HepG2 (cell line): Measurements from ENCODE around the gene VARS1. TPM values are rescaled to one million over a fixed set of nuclear protein-coding genes. Genes with fewer than 3 reads are reported as not detected.

Experiments used
- AKAP8 ChIP-seq: sonication (generic); formaldehyde crosslinking; IDR thresholded peaks from 2 replicates; pipeline ENCODE4 v1.5.1; 2020; ENCODE audit warnings: mild to moderate bottlenecking, missing genetic modification reagents
- CENPBD1 ChIP-seq: sonication (generic); formaldehyde crosslinking; IDR thresholded peaks from 2 replicates; pipeline ENCODE4 v1.8.0; 2022; ENCODE audit warnings: missing genetic modification reagents, low read depth, mild to moderate bottlenecking, borderline replicate concordance
- CERS6 ChIP-seq: sonication (generic); formaldehyde crosslinking; IDR thresholded peaks from 2 replicates; pipeline ENCODE4 v1.5.0; 2020; ENCODE audit warnings: missing genetic modification reagents
- CSRNP1 ChIP-seq: sonication (generic); formaldehyde crosslinking; IDR thresholded peaks from 2 replicates; pipeline ENCODE4 v1.8.1; 2023; ENCODE audit warnings: mild to moderate bottlenecking, missing genetic modification reagents
- DMTF1 ChIP-seq: sonication (generic); formaldehyde crosslinking; IDR thresholded peaks from 2 replicates; pipeline ENCODE4 v1.4.0; 2020; ENCODE audit warnings: mild to moderate bottlenecking, missing genetic modification reagents
- HNRNPUL1 ChIP-seq: fragments of 200-400 bp; formaldehyde crosslinking; IDR thresholded peaks from 2 replicates; pipeline ENCODE4 v1.6.1; 2017; ENCODE audit warnings: low read depth, mild to moderate bottlenecking, low read length, moderate library complexity
- KDM2A ChIP-seq: sonication (generic); formaldehyde crosslinking; IDR thresholded peaks from 2 replicates; pipeline ENCODE4 v1.4.0; 2020; ENCODE audit warnings: low read depth, missing genetic modification reagents, borderline replicate concordance
- MED1 ChIP-seq: sonication (generic); formaldehyde crosslinking; IDR thresholded peaks from 2 replicates; pipeline ENCODE4 v1.4.0; 2020; ENCODE audit warnings: missing genetic modification reagents
- NFRKB ChIP-seq: fragments of 450-650 bp; IDR thresholded peaks from 2 replicates; pipeline ENCODE4 v1.6.1; 2017
- SRY ChIP-seq: sonication (generic); formaldehyde crosslinking; IDR thresholded peaks from 2 replicates; pipeline ENCODE4 v1.8.0; 2022; ENCODE audit warnings: mild to moderate bottlenecking, missing genetic modification reagents
- YEATS4 ChIP-seq: sonication (generic); formaldehyde crosslinking; IDR thresholded peaks from 2 replicates; pipeline ENCODE4 v1.4.0; 2020; ENCODE audit warnings: missing genetic modification reagents, borderline replicate concordance
- ZBTB38 ChIP-seq: sonication (generic); formaldehyde crosslinking; IDR thresholded peaks from 2 replicates; pipeline ENCODE4 v1.5.1; 2020; ENCODE audit warnings: mild to moderate bottlenecking, missing genetic modification reagents
- ZBTB7A ChIP-seq: sonication (generic); formaldehyde crosslinking; IDR thresholded peaks from 2 replicates; pipeline ENCODE4 v1.8.0; 2022; ENCODE audit warnings: mild to moderate bottlenecking, missing genetic modification reagents
- ZBTB8A ChIP-seq: sonication (generic); formaldehyde crosslinking; IDR thresholded peaks from 2 replicates; pipeline ENCODE4 v1.4.0; 2020; ENCODE audit warnings: mild to moderate bottlenecking, low read depth, missing genetic modification reagents, borderline replicate concordance
- ZFY ChIP-seq: sonication (generic); formaldehyde crosslinking; IDR thresholded peaks from 2 replicates; pipeline ENCODE4 v1.4.0; 2020; ENCODE audit warnings: missing genetic modification reagents
- ZNF136 ChIP-seq: sonication (generic); formaldehyde crosslinking; IDR thresholded peaks from 2 replicates; pipeline ENCODE4 v1.8.1; 2022; ENCODE audit warnings: low read depth, mild to moderate bottlenecking, moderate library complexity, missing genetic modification reagents
- ZNF350 ChIP-seq: sonication (generic); formaldehyde crosslinking; IDR thresholded peaks from 2 replicates; pipeline ENCODE4 v1.4.0; 2020; ENCODE audit warnings: mild to moderate bottlenecking, low read depth, missing genetic modification reagents, borderline replicate concordance
- ZNF552 ChIP-seq: sonication (generic); formaldehyde crosslinking; IDR thresholded peaks from 2 replicates; pipeline ENCODE4 v1.9.0; 2022; ENCODE audit warnings: missing genetic modification reagents, mild to moderate bottlenecking, borderline replicate concordance
- ZNF614 ChIP-seq: IDR thresholded peaks from 2 replicates; pipeline ENCODE4 v1.6.1; 2018; ENCODE audit warnings: missing biosample characterization, missing genetic modification reagents, inconsistent platforms, borderline replicate concordance
- ZNF672 ChIP-seq: sonication (generic); formaldehyde crosslinking; IDR thresholded peaks from 2 replicates; pipeline ENCODE4 v1.8.1; 2022; ENCODE audit warnings: missing genetic modification reagents
- ZNF749 ChIP-seq: sonication (generic); formaldehyde crosslinking; IDR thresholded peaks from 2 replicates; pipeline ENCODE4 v1.8.0; 2022; ENCODE audit warnings: mild to moderate bottlenecking, missing genetic modification reagents, moderate library complexity, borderline replicate concordance
- ZNF816 ChIP-seq: sonication (generic); formaldehyde crosslinking; IDR thresholded peaks from 2 replicates; pipeline ENCODE4 v1.8.0; 2022; ENCODE audit warnings: missing genetic modification reagents, mild to moderate bottlenecking, borderline replicate concordance
- ZNF839 ChIP-seq: sonication (generic); formaldehyde crosslinking; IDR thresholded peaks from 2 replicates; pipeline ENCODE4 v1.4.0; 2020; ENCODE audit warnings: missing genetic modification reagents, mild to moderate bottlenecking, borderline replicate concordance
- polyA plus RNA-seq, 8 experiments: library from polyadenylated mRNA; depleted of rRNA in 3 of 8; stranded (reverse) in 7 of 8; unstranded in 1 of 8; fragments of >200 nt; fragmentation: Illumina TruSeq in 4 of 8; extraction: Trizol in 4 of 8; gene quantifications; 2 replicates each; pipeline versions ENCODE4 v1.2.1 to v1.2.3, GENCODE V29; 2011 to 2016; ENCODE audit warnings: low read depth in 4 of 8, missing spikeins in 1 of 8, mixed read lengths in 1 of 8; ENCODE audit not compliant: insufficient read depth in 1 of 8
- total RNA-seq, 5 experiments: library from RNA; depleted of rRNA; stranded (reverse); fragments of >200 nt; fragmentation: Illumina TruSeq; extraction: Trizol; gene quantifications; 2 replicates each; pipeline ENCODE4 v1.2.3, GENCODE V29; 2016; ENCODE audit warnings: low read depth in 1 of 5

Gene VARS1
- total and polyA plus RNA-seq, 2 of the 13 experiments (the other 11 are each of a cell fraction or from before 2014, with no cell fraction given): 14.7 to 56.1 TPM

GRCh38 chr6:31795616-31796298 is at the start of gene VARS1 (continued):
- TF ChIP-seq CERS6 (CRISPR knock-in tag) (no peak), CSRNP1 (no peak; the same call in 1 of the 2 replicates), ZBTB7A (CRISPR knock-in tag) (no peak), ZNF749 (peak; percentile 43; the same call in 1 of the 2 replicates), ZNF614 (CRISPR knock-in tag) (peak; percentile 54; the same call in 1 of the 2 replicates), ZBTB8A (no peak), ZNF136 (CRISPR knock-in tag) (0 out of 2 replicates have a peak, but pooled peaks have one; percentile 30), ZNF816 (CRISPR knock-in tag) (peak; percentile 87; the same call in 1 of the 2 replicates), ZNF552 (CRISPR knock-in tag) (0 out of 2 replicates have a peak, but pooled peaks have one; percentile 40), AKAP8 (no peak), YEATS4 (peak; percentile 99), ZNF672 (peak; percentile 87; the same call in 1 of the 2 replicates), DMTF1 (CRISPR knock-in tag) (no peak), ZBTB38 (CRISPR knock-in tag) (peak; percentile 90), HNRNPUL1 (no peak), SRY (CRISPR knock-in tag) (peak; percentile 90), ZNF839 (CRISPR knock-in tag) (0 out of 2 replicates have a peak, but pooled peaks have one; percentile 28), ZFY (CRISPR knock-in tag) (peak; percentile 76), NFRKB (no peak), KDM2A (CRISPR knock-in tag) (peak; percentile 71), CENPBD1 (CRISPR knock-in tag) (no peak; the same call in 1 of the 2 replicates), ZNF350 (CRISPR knock-in tag) (peak; percentile 69; the same call in 1 of the 2 replicates), MED1 (CRISPR knock-in tag) (peak; percentile 83)
